GM18909 (cell line): ENCODE measurements around the gene C6orf132.
"Not testable (repeated sequence)": the region's sequence is repeated elsewhere in the genome, so short reads cannot be mapped to it uniquely, and the experiment has no call there.

Source experiments
- ATAC-seq: cut with Tn5 transposase; IDR thresholded peaks from one replicate; pipeline ENCODE4 v1.9.1; 2021; ENCODE audit warnings: mild to moderate bottlenecking; ENCODE audit not compliant: unreplicated experiment, poor library complexity

Gene C6orf132

GRCh38 chr6:42163981-42164380 is 21.6 kb upstream of the C6orf132 start:
- no peak for ATAC-seq

GRCh38 chr6:42162812-42163211 is 20.4 kb upstream of the C6orf132 start:
- ATAC-seq = no peak

- no peak for ATAC-seq
These were observed 20.0 kb upstream of the C6orf132 start for GRCh38 chr6:42162384-42162783.

- no peak for ATAC-seq
These were observed 17.1 kb upstream of the C6orf132 start for GRCh38 chr6:42159431-42160024.

GRCh38 chr6:42158631-42159030 is 16.2 kb upstream of the C6orf132 start:
- no peak for ATAC-seq

GRCh38 chr6:42158011-42158410 is 15.6 kb upstream of the C6orf132 start:
- no peak for ATAC-seq

GRCh38 chr6:42156638-42157037 is 14.2 kb upstream of the C6orf132 start:
- ATAC-seq = no peak

- no peak for ATAC-seq
These were observed 12.9 kb upstream of the C6orf132 start for GRCh38 chr6:42155293-42155692.

- no peak for ATAC-seq
These were observed 12.2 kb upstream of the C6orf132 start for GRCh38 chr6:42154461-42155209.

GRCh38 chr6:42153921-42154320 is 11.5 kb upstream of the C6orf132 start:
- ATAC-seq = no peak

- ATAC-seq = not testable (repeated sequence)
These were observed 10.3 kb upstream of the C6orf132 start for GRCh38 chr6:42152528-42153213.

- ATAC-seq = no peak
These were observed 9.6 kb upstream of the C6orf132 start for GRCh38 chr6:42152024-42152423.

GRCh38 chr6:42150254-42150653 is 7.8 kb upstream of the C6orf132 start:
- no peak for ATAC-seq

- ATAC-seq = no peak
These were observed 5.6 kb upstream of the C6orf132 start for GRCh38 chr6:42148058-42148457.

GRCh38 chr6:42147138-42147562 is 4.7 kb upstream of the C6orf132 start:
- ATAC-seq = no peak

- no peak for ATAC-seq
These were observed 760 bp downstream of the C6orf132 start for GRCh38 chr6:42141603-42142117.

- no peak for ATAC-seq
These were observed 1.4 kb downstream of the C6orf132 start for GRCh38 chr6:42140756-42141602.

GRCh38 chr6:42140032-42140431 is 2.4 kb downstream of the C6orf132 start:
- no peak for ATAC-seq

GRCh38 chr6:42138630-42139619 is 3.5 kb downstream of the C6orf132 start:
- no peak for ATAC-seq
